Measurements from ENCODE around the gene HNF4A. TPM values are rescaled to one million over a fixed set of nuclear protein-coding genes. Genes with fewer than 3 reads are reported as not detected.

Gene HNF4A
- total and polyA plus RNA-seq, 2 of the 13 experiments (the other 11 are each of a cell fraction or from before 2014, with no cell fraction given) = 80.9 to 169 TPM

GRCh38 chr20:44414808-44415207, 59.3 kb downstream of the HNF4A start (continued):
- TF ChIP-seq REST (IDR thresholded peaks at IDR 0.05; ENCODE audit: borderline replicate concordance in 1 of 2, low read depth in 1 of 2, low read length in 2 of 2) (0 out of 4 replicates have a peak, but pooled peaks of 1 of the 2 experiments have one; percentile 6), PHF5A (CRISPR knock-in tag; IDR thresholded peaks at IDR 0.05; ENCODE audit: low read depth, unreplicated experiment) (no peak), NFE2 (CRISPR knock-in tag; IDR thresholded peaks at IDR 0.05) (no peak), THAP8 (CRISPR knock-in tag; IDR thresholded peaks at IDR 0.05; ENCODE audit: borderline replicate concordance) (no peak), U2AF2 (IDR thresholded peaks at IDR 0.05; ENCODE audit: low read depth, low read length) (no peak), CREM (IDR thresholded peaks at IDR 0.05) (no peak), CREM (CRISPR knock-in tag; IDR thresholded peaks at IDR 0.05) (no peak), THYN1 (CRISPR knock-in tag; IDR thresholded peaks at IDR 0.05; ENCODE audit: borderline replicate concordance, low read depth) (no peak), ZNF431 (CRISPR knock-in tag; IDR thresholded peaks at IDR 0.05; ENCODE audit: borderline replicate concordance, low read depth) (no peak), TARDBP (CRISPR knock-in tag; IDR thresholded peaks at IDR 0.05) (no peak), HES4 (CRISPR knock-in tag; IDR thresholded peaks at IDR 0.05; ENCODE audit: borderline replicate concordance) (no peak), ZNF331 (CRISPR knock-in tag; IDR thresholded peaks at IDR 0.05) (no peak), ATRX (CRISPR knock-in tag; IDR thresholded peaks at IDR 0.05; ENCODE audit: borderline replicate concordance) (no peak), MYC (CRISPR knock-in tag; IDR thresholded peaks at IDR 0.05; ENCODE audit: borderline replicate concordance) (no peak), NR2F6 (IDR thresholded peaks at IDR 0.05) (peak; percentile 53), NR2F6 (CRISPR knock-in tag; IDR thresholded peaks at IDR 0.05) (peak; percentile 69), GLMP (CRISPR knock-in tag; IDR thresholded peaks at IDR 0.05; ENCODE audit: borderline replicate concordance) (no peak), HOXA5 (CRISPR knock-in tag; IDR thresholded peaks at IDR 0.05) (0 out of 2 replicates have a peak, but pooled peaks have one; percentile 16), SMC3 (IDR thresholded peaks at IDR 0.05; ENCODE audit: low read length) (no peak), MAZ (IDR thresholded peaks at IDR 0.05; ENCODE audit: borderline replicate concordance, low read depth, low read length) (no peak), MAZ (CRISPR knock-in tag; IDR thresholded peaks at IDR 0.05; ENCODE audit: low read depth) (no peak), SMAD1 (CRISPR knock-in tag; IDR thresholded peaks at IDR 0.05; ENCODE audit: borderline replicate concordance, low read depth) (no peak), TAF1 (CRISPR knock-in tag; IDR thresholded peaks at IDR 0.05) (no peak), AGO1 (IDR thresholded peaks at IDR 0.05; ENCODE audit: low read depth, low read length, poor library complexity, severe bottlenecking) (no peak), JUND (CRISPR knock-in tag; IDR thresholded peaks at IDR 0.05) (no peak)
